Measurements from ENCODE around the gene SLC12A2. TPM values are rescaled to one million over a fixed set of nuclear protein-coding genes. Genes with fewer than 3 reads are reported as not detected.

SLC12A2 gene
- total RNA-seq, 1 donor from 2014 or later = 14.5 TPM

- Histone ChIP-seq H3K36me3 (ENCODE audit: control insufficient read depth, insufficient read depth, low read length) (no peaks in the 10 kb centered on the region), H3K4me3 (ENCODE audit: low read depth, low read length) (peak overlapping the region; percentile 8), H3K27me3 (ENCODE audit: control insufficient read depth, insufficient read depth, low read length) (no peaks in the 10 kb centered on the region)
- TF ChIP-seq CTCF (IDR thresholded peaks at IDR 0.05; ENCODE audit: insufficient read depth, low read length, severe bottlenecking) = peak; percentile 84
- peak; percentile 43 for DNase-seq (ENCODE audit: low read depth)
- no peak for FAIRE-seq
These were observed 117.7 kb downstream of the SLC12A2 start for GRCh38 chr5:128201065-128201926.

- DNase-seq (ENCODE audit: low read depth) = no peak
- no peak for TF ChIP-seq CTCF (IDR thresholded peaks at IDR 0.05; ENCODE audit: insufficient read depth, low read length, severe bottlenecking)
- FAIRE-seq = no peak
- no peaks in the 10 kb centered on the region for H3K27me3 ChIP-seq (ENCODE audit: control insufficient read depth, insufficient read depth, low read length)
- no peaks in the 10 kb centered on the region for H3K36me3 ChIP-seq (ENCODE audit: control insufficient read depth, insufficient read depth, low read length)
- no peak overlapping the region for H3K4me3 ChIP-seq (ENCODE audit: low read depth, low read length)
These were observed 118.8 kb downstream of the SLC12A2 start for GRCh38 chr5:128202320-128202719.

GRCh38 chr5:128208436-128208835 lies 124.9 kb downstream of the SLC12A2 start:
- no peak for TF ChIP-seq CTCF (IDR thresholded peaks at IDR 0.05; ENCODE audit: insufficient read depth, low read length, severe bottlenecking)
- FAIRE-seq = no peak

GRCh38 chr5:128212191-128212806 lies 128.7 kb downstream of the SLC12A2 start:
- Histone ChIP-seq H3K36me3 (ENCODE audit: control insufficient read depth, insufficient read depth, low read length) (no peaks in the 10 kb centered on the region), H3K4me3 (ENCODE audit: low read depth, low read length) (no peak overlapping the region), H3K27me3 (ENCODE audit: control insufficient read depth, insufficient read depth, low read length) (peaks cover 5% of the 10 kb centered on the region)
- no peak for DNase-seq (ENCODE audit: low read depth)
- no peak for TF ChIP-seq CTCF (IDR thresholded peaks at IDR 0.05; ENCODE audit: insufficient read depth, low read length, severe bottlenecking)
- FAIRE-seq = no peak

More at GRCh38 chr5:128208436-128208835, 124.9 kb downstream of the SLC12A2 start:
- H3K36me3 ChIP-seq (ENCODE audit: control insufficient read depth, insufficient read depth, low read length) = no peaks in the 10 kb centered on the region
- peaks cover 5% of the 10 kb centered on the region for H3K27me3 ChIP-seq (ENCODE audit: control insufficient read depth, insufficient read depth, low read length)
- H3K4me3 ChIP-seq (ENCODE audit: low read depth, low read length) = no peak overlapping the region
- no peak for DNase-seq (ENCODE audit: low read depth)

- Histone ChIP-seq H3K36me3 (ENCODE audit: control insufficient read depth, insufficient read depth, low read length) (no peaks in the 10 kb centered on the region), H3K27me3 (ENCODE audit: control insufficient read depth, insufficient read depth, low read length) (peaks cover 5% of the 10 kb centered on the region), H3K4me3 (ENCODE audit: low read depth, low read length) (no peak overlapping the region)
- peak; percentile 66 for TF ChIP-seq CTCF (IDR thresholded peaks at IDR 0.05; ENCODE audit: insufficient read depth, low read length, severe bottlenecking)
- FAIRE-seq (peak; percentile 50), DNase-seq (ENCODE audit: low read depth) (peak; percentile 65)
These were observed 129.8 kb downstream of the SLC12A2 start for GRCh38 chr5:128213340-128213739.
